ENCODE data around the gene HCN3. TPM values are rescaled to one million over a fixed set of nuclear protein-coding genes. Genes with fewer than 3 reads are reported as not detected.

The HCN3 gene
- total RNA-seq, 3 donors from 2014 or later: 10.3 to 15.6 (median 10.8) TPM

DNA sequence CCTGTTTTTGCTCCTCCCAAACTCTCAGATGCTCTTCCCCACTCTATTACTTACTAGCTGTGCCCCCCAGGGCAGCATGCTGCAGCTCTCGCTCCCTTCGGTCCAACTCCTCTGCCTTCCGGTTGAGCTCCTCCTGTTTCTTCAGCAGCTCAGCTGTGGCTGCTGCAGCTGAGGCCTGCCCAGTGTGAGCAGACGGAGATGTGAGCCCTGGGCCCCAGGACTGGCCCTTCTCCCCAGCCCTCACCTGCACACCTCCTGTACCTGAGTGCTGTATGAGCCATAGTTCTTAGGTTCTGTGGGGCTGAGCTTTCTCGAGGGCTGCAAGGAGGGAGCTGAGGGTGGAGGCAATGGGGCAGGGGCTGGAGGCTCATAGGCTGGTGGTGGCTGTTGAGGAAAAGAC, 17.0 kb upstream of the HCN3 start:
- no peak overlapping the region for H3K4me3 ChIP-seq
- ATAC-seq (no peak), DNase-seq (peak in 1 of 3 donors; percentile 23)
- intact Hi-C loops (cut with DNase I, micrococcal nuclease): no loop called here
- TF ChIP-seq CTCF (IDR thresholded peaks at IDR 0.05): no peak
- no peaks in the 10 kb centered on the region for H3K36me3 ChIP-seq (ENCODE audit: low read depth)
- peaks cover 13% of the 10 kb centered on the region for H3K4me1 ChIP-seq (ENCODE audit: low read depth)
- no peaks in the 10 kb centered on the region for H3K9me3 ChIP-seq

DNA sequence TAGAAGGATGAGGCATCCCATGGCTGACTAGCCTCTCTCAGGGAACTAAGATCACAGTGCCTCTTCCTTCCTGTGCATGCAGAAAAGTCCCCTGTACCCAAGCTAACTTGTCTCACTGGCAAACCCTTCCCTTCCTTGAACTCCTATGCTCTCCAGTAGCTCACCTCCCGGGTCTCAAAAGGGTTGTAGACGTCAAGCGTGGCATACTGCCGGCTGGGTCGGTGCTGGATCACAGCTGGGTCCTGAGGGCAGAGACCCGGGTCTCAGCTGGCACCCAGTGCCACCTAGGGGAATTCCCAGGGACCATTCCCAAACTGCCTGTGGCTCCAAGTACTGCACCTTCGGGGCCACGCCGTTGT, 15.8 kb upstream of the HCN3 start:
- no peak for ATAC-seq
- H3K36me3 ChIP-seq (ENCODE audit: low read depth): no peaks in the 10 kb centered on the region
- intact Hi-C loops (cut with DNase I, micrococcal nuclease): no loop called here
- H3K4me3 ChIP-seq: peak overlapping the region; percentile 62
- peak in 1 of 3 donors; percentile 63 for DNase-seq
- peaks cover 13% of the 10 kb centered on the region for H3K4me1 ChIP-seq (ENCODE audit: low read depth)
- no peak for TF ChIP-seq CTCF (IDR thresholded peaks at IDR 0.05)
- H3K9me3 ChIP-seq: no peaks in the 10 kb centered on the region

DNA sequence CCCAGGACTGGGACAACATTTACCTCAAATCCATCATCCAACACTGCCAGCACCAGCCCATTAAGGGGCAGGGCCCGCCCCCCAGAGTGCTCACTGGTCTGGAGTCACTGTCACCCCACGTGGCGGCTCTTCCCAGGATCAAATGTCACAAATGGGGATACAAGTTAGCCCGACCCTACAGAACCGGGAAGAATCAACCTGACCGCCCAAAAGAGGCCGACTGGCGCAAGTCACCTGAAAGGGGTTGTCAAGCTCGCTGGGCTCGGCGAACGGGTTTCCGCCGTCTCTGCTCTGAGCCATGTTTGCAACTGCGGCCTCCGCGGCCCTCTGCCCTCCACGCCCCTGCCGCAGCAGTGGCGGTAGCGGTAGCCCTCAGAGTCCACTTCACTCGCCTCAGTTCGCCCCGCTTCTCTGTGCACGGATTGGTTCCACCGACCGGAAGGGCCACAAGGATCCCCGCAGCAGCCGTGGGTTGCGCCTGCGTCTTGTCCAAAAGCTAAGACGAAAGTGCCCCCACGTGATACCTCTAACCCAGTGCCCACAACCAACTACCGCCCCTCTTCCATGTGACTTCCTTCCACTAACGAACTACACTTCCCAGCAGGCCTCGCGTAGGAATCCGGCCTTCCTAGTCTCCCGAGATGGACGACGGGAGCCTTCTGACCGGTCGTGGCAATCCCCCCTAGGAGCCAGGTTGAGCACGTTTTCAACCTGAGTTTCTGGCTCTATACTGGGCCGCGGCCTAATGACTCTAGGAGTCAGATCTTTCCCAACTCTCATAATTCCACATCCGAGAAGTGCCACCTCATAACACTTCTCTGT, 15.2 kb upstream of the HCN3 start, which contains the start of gene SCAMP3:
Gene SCAMP3, minus strand, starts transcription at position 509 of the 822 bp plus-strand sequence. Its CDS starts 209 bp downstream, at position 300.
- intact Hi-C loops (cut with DNase I, micrococcal nuclease): no loop called here
- TF ChIP-seq CTCF (IDR thresholded peaks at IDR 0.05): no peak
- Histone ChIP-seq H3K4me1 (ENCODE audit: low read depth) (peaks cover 13% of the 10 kb centered on the region), H3K4me3 (peak within 1 kb of the TSS; percentile 62), H3K9me3 (no peaks in the 10 kb centered on the region), H3K36me3 (ENCODE audit: low read depth) (peaks cover 5% of the 10 kb centered on the region)
- ATAC-seq (peak; percentile 97), DNase-seq (peak; percentile 91 to 97 (median 94))

DNA sequence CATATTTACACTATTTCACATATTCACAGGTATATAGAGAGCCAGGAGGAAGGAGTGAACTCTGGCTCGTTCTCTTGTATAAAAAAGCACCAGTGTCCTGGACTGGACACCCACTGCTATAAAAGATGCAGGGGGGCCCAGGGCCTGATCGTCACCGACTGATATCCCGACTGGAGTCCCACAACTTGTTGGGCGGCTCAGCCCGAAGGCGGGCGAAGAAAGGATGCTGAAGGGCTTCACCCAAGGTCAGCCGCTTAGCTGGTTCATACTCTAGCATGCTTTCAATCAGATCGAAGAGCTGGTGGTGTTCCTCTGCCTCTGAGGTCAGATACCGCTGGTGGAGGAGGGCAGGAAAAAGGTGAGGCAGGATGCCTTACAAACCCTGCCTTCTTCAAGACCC, 14.2 kb upstream of the HCN3 start:
- intact Hi-C loops (cut with DNase I, micrococcal nuclease): no loop called here
- ATAC-seq: no peak

DNA sequence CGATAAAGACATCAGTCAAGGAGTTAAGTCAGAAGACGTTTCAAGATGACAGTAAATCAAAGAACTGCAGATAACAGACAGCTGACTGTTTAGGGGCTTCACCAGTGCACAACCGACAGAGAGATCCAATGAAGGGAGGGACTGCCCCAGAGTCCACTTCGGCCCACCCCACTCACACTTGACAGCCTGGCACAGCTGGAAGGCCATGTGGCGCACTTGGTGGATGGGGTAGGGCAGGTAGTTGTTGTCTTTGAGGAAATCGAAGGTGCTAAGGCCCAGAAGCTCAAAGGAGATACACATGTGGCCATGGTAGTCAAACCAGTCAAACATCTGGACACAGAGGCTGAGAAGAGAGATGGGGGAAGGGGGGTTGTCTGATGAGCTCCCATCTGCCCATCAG, 10.7 kb upstream of the HCN3 start:
- DNase-seq (no peak), ATAC-seq (no peak)
- TF ChIP-seq CTCF (IDR thresholded peaks at IDR 0.05): no peak
- peaks cover 19% of the 10 kb centered on the region for H3K36me3 ChIP-seq (ENCODE audit: low read depth)
- intact Hi-C loops (cut with DNase I, micrococcal nuclease): no loop called here
- no peaks in the 10 kb centered on the region for H3K9me3 ChIP-seq
- peaks cover 2% of the 10 kb centered on the region for H3K4me1 ChIP-seq (ENCODE audit: low read depth)
- H3K4me3 ChIP-seq: no peak overlapping the region

More for the DNA sequence above, 14.2 kb upstream of the HCN3 start:
- Histone ChIP-seq H3K4me1 (ENCODE audit: low read depth) (peaks cover 13% of the 10 kb centered on the region), H3K4me3 (no peak overlapping the region), H3K36me3 (ENCODE audit: low read depth) (peaks cover 10% of the 10 kb centered on the region), H3K9me3 (no peaks in the 10 kb centered on the region)
- TF ChIP-seq CTCF (IDR thresholded peaks at IDR 0.05): no peak
- no peak for DNase-seq
